ENCODE data around the gene ARID3A.
"Not testable (repeated sequence)": the region's sequence is repeated elsewhere in the genome, so short reads cannot be mapped to it uniquely, and the experiment has no call there.

The ARID3A gene

GRCh38 chr19:891421-892200 lies 34.2 kb upstream of the ARID3A start:
- DNase-seq (ENCODE audit: low read depth), result not testable (repeated sequence)

- DNase-seq (ENCODE audit: low read depth), result no peak
These were observed 33.5 kb upstream of the ARID3A start for GRCh38 chr19:892243-892893.

GRCh38 chr19:892894-893689 lies 32.7 kb upstream of the ARID3A start, which contains the start of the genes MED16 and RNU6-9:
Gene MED16 (minus strand): TSS chr19:893187. CDS start chr19:891131, 2,056 bp downstream.
Gene RNU6-9 (plus strand): TSS chr19:893484.
- DNase-seq (ENCODE audit: low read depth), result peak; percentile 83

GRCh38 chr19:896434-896833 lies 29.4 kb upstream of the ARID3A start:
- DNase-seq (ENCODE audit: low read depth), result no peak

GRCh38 chr19:896999-897398 lies 28.8 kb upstream of the ARID3A start:
- no peak for DNase-seq (ENCODE audit: low read depth)

- DNase-seq (ENCODE audit: low read depth), result no peak
These were observed 28.3 kb upstream of the ARID3A start for GRCh38 chr19:897442-898039.

- DNase-seq (ENCODE audit: low read depth), result no peak
These were observed 27.2 kb upstream of the ARID3A start for GRCh38 chr19:898663-899062.

GRCh38 chr19:899336-900042 lies 26.3 kb upstream of the ARID3A start:
- no peak for DNase-seq (ENCODE audit: low read depth)

GRCh38 chr19:900043-900301 lies 25.9 kb upstream of the ARID3A start:
- no peak for DNase-seq (ENCODE audit: low read depth)

GRCh38 chr19:900302-901111 lies 25.3 kb upstream of the ARID3A start:
- DNase-seq (ENCODE audit: low read depth), result no peak

- DNase-seq (ENCODE audit: low read depth), result no peak
These were observed 24.4 kb upstream of the ARID3A start for GRCh38 chr19:901216-902092.

GRCh38 chr19:902093-902370 lies 23.8 kb upstream of the ARID3A start:
- DNase-seq (ENCODE audit: low read depth), result no peak

- DNase-seq (ENCODE audit: low read depth), result no peak
These were observed 23.2 kb upstream of the ARID3A start for GRCh38 chr19:902446-903226.

GRCh38 chr19:903266-903797 lies 22.5 kb upstream of the ARID3A start:
- no peak for DNase-seq (ENCODE audit: low read depth)

GRCh38 chr19:904545-904944 lies 21.3 kb upstream of the ARID3A start:
- DNase-seq (ENCODE audit: low read depth), result no peak

GRCh38 chr19:906480-906879 lies 19.4 kb upstream of the ARID3A start:
- no peak for DNase-seq (ENCODE audit: low read depth)

- DNase-seq (ENCODE audit: low read depth), result no peak
These were observed 18.5 kb upstream of the ARID3A start for GRCh38 chr19:907183-907853.

GRCh38 chr19:911197-912033 lies 14.4 kb upstream of the ARID3A start:
- DNase-seq (ENCODE audit: low read depth), result no peak

Data from activated T-cell treated with anti-CD3 and anti-CD28 coated beads for 24 hours (primary cell).